ENCODE results near the gene SUFU.

Gene SUFU

GRCh38 chr10:102581981-102582580, 78.3 kb downstream of the SUFU start:
- POLR2A ChIA-PET (ENCODE audit: low non-redundant PET): no interaction called here
- CTCF ChIA-PET: interaction anchor here (0.7 to 2.0 kb wide), 3 partner anchors 20 to 79 kb away, joined by 3 to 10 read pairs (median 3); partner anchors contain the start of gene ACTR1A
- no peak for DNase-seq (ENCODE audit: low spot score)
- no peak for TF ChIP-seq CTCF (conservative IDR thresholded peaks at IDR 0.05; ENCODE audit: low read depth)
- 0 out of 2 replicates have a peak overlapping the region, but pooled peaks have one; percentile 31 for H3K27ac ChIP-seq

- H3K27ac ChIP-seq: no peak overlapping the region
- peak; percentile 91 for DNase-seq (ENCODE audit: low spot score)
- peak; percentile 87 for TF ChIP-seq CTCF (conservative IDR thresholded peaks at IDR 0.05; ENCODE audit: low read depth)
- ChIA-PET CTCF (interaction anchor here (0.5 to 2.0 kb wide), 29 partner anchors 8 to 1682 kb away, joined by 3 to 19 read pairs (median 4); partner anchors contain the start of genes ACTR1A, SUFU and TRIM8), POLR2A (ENCODE audit: low non-redundant PET) (interaction anchor here (0.9 to 1.3 kb wide), 2 partner anchors 80 to 132 kb away, joined by 3 to 4 read pairs; partner anchors contain the start of genes C10orf95 and SUFU)
Measured at GRCh38 chr10:102583435-102584417, 80.0 kb downstream of the SUFU start.

- POLR2A ChIA-PET (ENCODE audit: low non-redundant PET): no interaction called here
- no peak overlapping the region for H3K27ac ChIP-seq
- TF ChIP-seq CTCF (conservative IDR thresholded peaks at IDR 0.05; ENCODE audit: low read depth): no peak
- no peak for DNase-seq (ENCODE audit: low spot score)
- CTCF ChIA-PET: interaction anchor here (0.9 to 1.9 kb wide), 2 partner anchors 11 to 81 kb away, joined by 3 to 6 read pairs; no protein-coding TSS in a partner anchor
Measured at GRCh38 chr10:102585026-102585425, 81.3 kb downstream of the SUFU start.

- DNase-seq (ENCODE audit: low spot score): no peak
- no peak for TF ChIP-seq CTCF (conservative IDR thresholded peaks at IDR 0.05; ENCODE audit: low read depth)
- ChIA-PET CTCF (interaction anchor here (0.6 to 1.9 kb wide), 2 partner anchors 9 to 79 kb away, joined by 5 to 6 read pairs; no protein-coding TSS in a partner anchor), POLR2A (ENCODE audit: low non-redundant PET) (no interaction called here)
- H3K27ac ChIP-seq: no peak overlapping the region
Measured at GRCh38 chr10:102586858-102587257, 83.1 kb downstream of the SUFU start.

- POLR2A ChIA-PET (ENCODE audit: low non-redundant PET): no interaction called here
- no peak for DNase-seq (ENCODE audit: low spot score)
- no peak for TF ChIP-seq CTCF (conservative IDR thresholded peaks at IDR 0.05; ENCODE audit: low read depth)
- H3K27ac ChIP-seq: no peak overlapping the region
- CTCF ChIA-PET: no interaction called here
Measured at GRCh38 chr10:102588875-102589274, 85.1 kb downstream of the SUFU start.
